Endodermal cell (in vitro differentiated cells): ENCODE data around the gene FKBP15. TPM values are rescaled to one million over a fixed set of nuclear protein-coding genes. Genes with fewer than 3 reads are reported as not detected.

Experiments
- DNase-seq: peaks from one replicate; pipeline ENCODE4 v3.0.0-alpha.2; 2017
- H3K27ac ChIP-seq: 2 replicates; pipeline ENCODE4 v1.5.1; 2013; ENCODE audit warnings: mild to moderate bottlenecking, low read depth, low read length, moderate library complexity
- H3K27me3 ChIP-seq: 2 replicates; pipeline ENCODE4 v1.6.1; 2013; ENCODE audit warnings: mild to moderate bottlenecking, low read length, moderate library complexity; ENCODE audit not compliant: insufficient read depth, control insufficient read depth, poor library complexity, severe bottlenecking
- H3K36me3 ChIP-seq: 2 replicates; pipeline ENCODE4 v1.7.0; 2013; ENCODE audit warnings: mild to moderate bottlenecking, low read length, moderate library complexity; ENCODE audit not compliant: control insufficient read depth, insufficient read depth
- H3K4me1 ChIP-seq: one replicate; pipeline ENCODE4 v1.7.0; 2013; ENCODE audit warnings: low read length; ENCODE audit not compliant: control insufficient read depth, insufficient read depth
- H3K4me3 ChIP-seq: 2 replicates; pipeline ENCODE4 v1.5.1; 2013; ENCODE audit warnings: mild to moderate bottlenecking, low read length, moderate library complexity
- H3K9ac ChIP-seq: 2 replicates; pipeline ENCODE4 v1.6.1; 2013; ENCODE audit warnings: mild to moderate bottlenecking, low read length, moderate library complexity; ENCODE audit not compliant: poor library complexity, severe bottlenecking; ENCODE audit errors: extremely low read depth
- H3K9me3 ChIP-seq: 2 replicates; pipeline ENCODE4 v1.6.1; 2013; ENCODE audit warnings: mild to moderate bottlenecking, low read length, moderate library complexity; ENCODE audit not compliant: control insufficient read depth
- H3K27ac Mint-ChIP-seq: 2 replicates; pipeline ENCODE4 v1.8.0; 2020; ENCODE audit warnings: mixed read lengths
- H3K27me3 Mint-ChIP-seq: 2 replicates; pipeline ENCODE4 v1.8.0; 2021; ENCODE audit warnings: mild to moderate bottlenecking, mixed read lengths; ENCODE audit not compliant: insufficient read depth
- H3K36me3 Mint-ChIP-seq: 2 replicates; pipeline ENCODE4 v1.8.0; 2020; ENCODE audit warnings: low read depth, mixed read lengths
- H3K4me1 Mint-ChIP-seq: 2 replicates; pipeline ENCODE4 v1.8.0; 2020; ENCODE audit warnings: mixed read lengths
- H3K4me3 Mint-ChIP-seq: 2 replicates; pipeline ENCODE4 v1.8.0; 2020; ENCODE audit warnings: mild to moderate bottlenecking, moderate library complexity, mixed read lengths
- H3K9me3 Mint-ChIP-seq: 2 replicates; pipeline ENCODE4 v1.8.0; 2020; ENCODE audit warnings: mild to moderate bottlenecking, mixed read lengths
- WGBS, 2 experiments: methylation state at CpG; one replicate each; pipeline versions ENCODE4 v1.1.5 to v1.1.7; 2013; ENCODE audit warnings: missing lambda C conversion rate in 2 of 2, mixed read lengths in 1 of 2; ENCODE audit not compliant: insufficient coverage in 1 of 2, insufficient read length in 1 of 2; 5-methylcytosine and 5-hydroxymethylcytosine counted together
- total RNA-seq, 2 donors: library from RNA; stranded (reverse); fragmentation: NEBNext Ultra II Directional in 1 of 2; extraction: Animal tissue kit (Norgen Biotek cat#: 25700) in 1 of 2; gene quantifications; 2 replicates in 1 of 2; 3 replicates in 1 of 2; pipeline ENCODE4 v1.2.1, GENCODE V29; 2021
- TF ChIP-seq, protein P1 (sequence below): fragments of 200-600 bp; sonication (generic); conservative IDR thresholded peaks from 2 replicates; pipeline ENCODE4 v1.5.0; 2021; ENCODE audit warnings: antibody characterized with exemption, mild to moderate bottlenecking

The FKBP15 gene
- total RNA-seq, 2 donors from 2014 or later, result 17.1 to 19.6 TPM

DNA sequence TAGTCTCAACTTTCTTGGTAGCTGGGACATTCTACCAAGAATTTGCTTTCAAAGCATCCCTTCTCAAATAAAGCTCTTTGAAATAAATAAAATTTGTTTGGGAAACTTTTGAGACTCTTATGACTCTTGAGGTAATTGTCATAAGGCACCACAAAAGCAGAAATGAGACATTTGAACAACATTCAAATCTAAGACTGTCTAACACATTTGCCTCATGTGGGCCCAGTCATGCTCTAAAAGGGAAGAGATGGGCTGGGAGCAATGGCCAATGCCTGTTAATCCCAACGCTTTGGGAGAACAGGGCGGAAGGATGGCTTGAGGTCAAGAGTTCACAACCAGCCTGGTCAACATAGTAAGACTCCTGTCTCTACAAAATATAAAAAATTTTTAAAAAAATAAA, 43.8 kb downstream of the FKBP15 start:
- Histone ChIP-seq H3K4me1 (no peaks in the 10 kb centered on the region), H3K9ac (no peak overlapping the region), H3K27me3 (no peaks in the 10 kb centered on the region), H3K36me3 (peaks cover 79% of the 10 kb centered on the region), H3K4me3 (no peak overlapping the region), H3K27ac (no peak overlapping the region), H3K9me3 (no peaks in the 10 kb centered on the region)
- H3K27me3 Mint-ChIP-seq, result no peaks in the 10 kb centered on the region
- 97% methylated on average over 2 of the region's 2 CpGs; no CpG with 5 or more reads in 1 of the 2 experiments for WGBS, 2 experiments
- TF ChIP-seq, protein P1, sequence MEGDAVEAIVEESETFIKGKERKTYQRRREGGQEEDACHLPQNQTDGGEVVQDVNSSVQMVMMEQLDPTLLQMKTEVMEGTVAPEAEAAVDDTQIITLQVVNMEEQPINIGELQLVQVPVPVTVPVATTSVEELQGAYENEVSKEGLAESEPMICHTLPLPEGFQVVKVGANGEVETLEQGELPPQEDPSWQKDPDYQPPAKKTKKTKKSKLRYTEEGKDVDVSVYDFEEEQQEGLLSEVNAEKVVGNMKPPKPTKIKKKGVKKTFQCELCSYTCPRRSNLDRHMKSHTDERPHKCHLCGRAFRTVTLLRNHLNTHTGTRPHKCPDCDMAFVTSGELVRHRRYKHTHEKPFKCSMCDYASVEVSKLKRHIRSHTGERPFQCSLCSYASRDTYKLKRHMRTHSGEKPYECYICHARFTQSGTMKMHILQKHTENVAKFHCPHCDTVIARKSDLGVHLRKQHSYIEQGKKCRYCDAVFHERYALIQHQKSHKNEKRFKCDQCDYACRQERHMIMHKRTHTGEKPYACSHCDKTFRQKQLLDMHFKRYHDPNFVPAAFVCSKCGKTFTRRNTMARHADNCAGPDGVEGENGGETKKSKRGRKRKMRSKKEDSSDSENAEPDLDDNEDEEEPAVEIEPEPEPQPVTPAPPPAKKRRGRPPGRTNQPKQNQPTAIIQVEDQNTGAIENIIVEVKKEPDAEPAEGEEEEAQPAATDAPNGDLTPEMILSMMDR, result no peak
- DNase-seq, result no peak
- peaks cover 58% of the 10 kb centered on the region for H3K36me3 Mint-ChIP-seq
- H3K27ac Mint-ChIP-seq, result no peak overlapping the region
- no peak overlapping the region for H3K4me3 Mint-ChIP-seq
- H3K9me3 Mint-ChIP-seq, result peaks cover 2% of the 10 kb centered on the region
- H3K4me1 Mint-ChIP-seq, result no peaks in the 10 kb centered on the region

DNA sequence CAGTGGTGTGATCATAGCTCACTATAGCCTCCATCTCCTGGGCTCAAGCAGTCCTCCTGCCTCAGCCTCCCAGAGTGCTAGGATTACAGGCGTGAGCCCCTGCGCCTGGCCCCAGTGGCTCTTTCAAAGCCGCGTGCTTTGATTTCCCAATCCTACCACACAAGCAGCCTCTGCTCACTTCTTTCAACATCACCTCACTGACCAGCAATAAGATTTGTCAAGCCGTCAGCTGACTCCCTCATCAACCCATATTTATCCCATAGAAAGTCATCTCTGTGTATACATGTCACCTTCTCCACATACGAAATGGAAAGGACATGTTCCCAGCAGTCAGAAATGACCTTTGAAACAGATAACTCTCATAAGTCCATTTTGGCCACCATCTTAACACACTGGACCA, 44.3 kb downstream of the FKBP15 start:
- Histone ChIP-seq H3K36me3 (peaks cover 75% of the 10 kb centered on the region), H3K4me3 (no peak overlapping the region), H3K4me1 (no peaks in the 10 kb centered on the region), H3K27me3 (no peaks in the 10 kb centered on the region), H3K9me3 (no peaks in the 10 kb centered on the region), H3K9ac (no peak overlapping the region), H3K27ac (no peak overlapping the region)
- H3K4me1 Mint-ChIP-seq, result no peaks in the 10 kb centered on the region
- DNase-seq, result no peak
- H3K27ac Mint-ChIP-seq, result no peak overlapping the region
- no peaks in the 10 kb centered on the region for H3K27me3 Mint-ChIP-seq
- H3K4me3 Mint-ChIP-seq, result no peak overlapping the region
- 95 to 100% methylated on average over 5 to 6 of the region's 6 CpGs for WGBS, 2 experiments
- H3K9me3 Mint-ChIP-seq, result peaks cover 3% of the 10 kb centered on the region
- TF ChIP-seq, protein P1, result no peak
- peaks cover 58% of the 10 kb centered on the region for H3K36me3 Mint-ChIP-seq

DNA sequence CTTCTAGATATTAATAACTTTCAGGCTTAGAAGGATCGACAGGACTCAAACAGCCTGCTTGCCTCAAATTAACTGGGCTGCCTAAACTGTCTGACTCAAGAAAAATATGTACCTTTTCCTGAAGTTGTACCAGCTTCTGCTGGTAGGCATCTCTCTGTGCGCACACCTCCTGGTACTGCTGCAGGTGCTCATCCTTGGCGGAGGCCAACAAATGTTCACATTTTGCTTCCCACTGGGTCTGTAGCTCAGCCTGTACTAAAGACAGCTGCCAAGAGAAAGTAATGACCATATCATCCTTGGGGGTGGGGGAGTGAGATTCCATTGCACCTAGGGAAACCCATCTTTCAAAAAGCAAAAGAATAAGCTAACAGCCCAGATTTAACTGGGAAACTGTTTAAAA, 47.7 kb downstream of the FKBP15 start:
- Histone ChIP-seq H3K4me1 (no peaks in the 10 kb centered on the region), H3K9me3 (no peaks in the 10 kb centered on the region), H3K9ac (no peak overlapping the region), H3K36me3 (peaks cover 87% of the 10 kb centered on the region), H3K27ac (no peak overlapping the region), H3K4me3 (no peak overlapping the region), H3K27me3 (no peaks in the 10 kb centered on the region)
- Mint-ChIP-seq H3K27ac (no peak overlapping the region), H3K4me1 (no peaks in the 10 kb centered on the region), H3K9me3 (peaks cover 3% of the 10 kb centered on the region), H3K36me3 (peaks cover 73% of the 10 kb centered on the region), H3K4me3 (no peak overlapping the region), H3K27me3 (no peaks in the 10 kb centered on the region)
- DNase-seq, result no peak
- TF ChIP-seq, protein P1, result no peak
- 92 to 100% methylated on average over 3 of the region's 3 CpGs for WGBS, 2 experiments
